ENCODE data around the gene SIGLEC8. TPM values are rescaled to one million over a fixed set of nuclear protein-coding genes. Genes with fewer than 3 reads are reported as not detected.
A peak's percentile ranks its signal among the peaks of the same experiment; 100 is the strongest.
"Not testable (repeated sequence)": the region's sequence is repeated elsewhere in the genome, so short reads cannot be mapped to it uniquely, and the experiment has no call there.

SIGLEC8 gene
- under 1 TPM; 0.19 to 0.42 TPM for total RNA-seq
- long read RNA-seq, donor 1, partial matches to known transcripts: 1 of 2 reads
- long read RNA-seq, donor 1, other reads (novel, unspliced or antisense): 0 of 2 reads
- long read RNA-seq, donor 2: 0 reads

DNA sequence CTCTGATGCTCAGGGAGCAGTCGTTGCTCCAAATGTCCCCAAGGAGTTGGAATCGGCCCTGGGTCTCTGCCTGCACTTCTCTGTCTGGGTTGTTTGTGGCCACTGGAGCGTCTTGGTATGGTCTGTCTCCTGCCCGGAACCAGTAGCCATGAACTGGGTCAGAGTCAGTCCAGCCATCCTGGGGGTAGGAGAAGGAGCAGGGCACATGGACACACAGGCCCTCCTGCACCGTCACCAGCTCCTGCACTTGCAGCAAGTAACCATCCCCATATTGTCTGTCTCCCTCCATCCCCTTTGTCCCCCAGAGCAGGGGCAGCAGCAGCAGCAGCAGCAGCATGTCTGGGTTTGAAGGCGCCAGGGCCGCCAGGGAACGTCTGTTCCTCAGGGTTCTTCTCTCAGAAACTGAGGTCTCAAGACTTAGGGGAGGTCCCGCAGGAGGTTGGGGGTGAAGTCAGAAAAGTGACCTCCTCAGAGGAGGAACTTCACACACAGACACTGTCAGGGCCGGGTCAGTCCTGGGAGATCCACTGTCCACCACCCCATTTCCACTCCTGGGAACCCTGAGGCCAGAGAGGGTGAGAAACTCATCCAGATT lies at the start of gene SIGLEC8:
Gene SIGLEC8, minus strand, starts transcription at position 404 of the 595 bp plus-strand sequence. Its CDS starts 67 bp downstream, at position 337.
- intact Hi-C loops (cut with DNase I): loop anchor here in 1 of 2 donors (5.0 kb wide), 1 partner anchor 1874 kb away; the partner anchor contains the start of gene ZNF845
- DNase-seq (ENCODE audit: low spot score): peak; percentile 50

DNA sequence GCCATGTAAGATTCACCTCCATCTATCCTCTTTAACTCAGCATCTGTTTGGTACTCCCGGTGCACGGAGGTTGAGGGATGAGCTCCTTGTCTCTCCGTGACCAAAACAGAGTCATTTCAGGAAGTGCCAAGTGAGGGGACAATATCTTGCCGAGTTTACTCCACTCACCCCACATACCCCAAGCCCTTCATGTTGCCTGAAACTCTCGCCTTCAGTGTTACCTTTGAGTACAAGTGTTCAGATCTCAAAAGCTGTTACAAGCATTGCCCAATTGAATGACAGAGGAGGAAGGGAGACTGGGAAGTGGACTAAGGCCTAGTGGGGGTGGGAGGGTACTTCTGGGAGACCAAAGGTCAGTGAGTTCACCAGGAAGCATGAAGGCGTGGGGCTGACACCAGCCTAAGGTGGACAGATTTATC lies 49.4 kb upstream of the SIGLEC8 start:
- no peak for DNase-seq (ENCODE audit: low spot score)
- intact Hi-C loops (cut with DNase I): no loop called here

DNA sequence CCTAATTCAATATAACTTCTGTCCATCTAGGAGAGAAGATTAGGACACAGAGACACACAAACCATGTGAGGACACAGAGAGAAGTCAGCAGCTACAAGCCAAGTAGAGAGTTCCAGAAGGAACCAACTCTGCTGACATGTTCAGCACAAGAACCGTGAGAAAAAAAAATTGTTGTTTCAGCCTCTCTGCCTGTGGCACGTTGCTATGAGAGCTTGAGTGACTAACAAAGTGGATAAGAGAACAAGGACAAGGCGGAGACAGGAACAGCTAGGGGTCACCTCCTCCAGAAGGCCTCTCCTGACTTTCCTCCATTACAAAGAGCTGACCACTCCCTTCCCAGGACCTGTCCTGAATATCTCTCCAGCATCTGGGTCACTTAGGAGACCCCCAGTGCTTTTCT lies 48.9 kb upstream of the SIGLEC8 start:
- intact Hi-C loops (cut with DNase I): no loop called here
- DNase-seq (ENCODE audit: low spot score): no peak

DNA sequence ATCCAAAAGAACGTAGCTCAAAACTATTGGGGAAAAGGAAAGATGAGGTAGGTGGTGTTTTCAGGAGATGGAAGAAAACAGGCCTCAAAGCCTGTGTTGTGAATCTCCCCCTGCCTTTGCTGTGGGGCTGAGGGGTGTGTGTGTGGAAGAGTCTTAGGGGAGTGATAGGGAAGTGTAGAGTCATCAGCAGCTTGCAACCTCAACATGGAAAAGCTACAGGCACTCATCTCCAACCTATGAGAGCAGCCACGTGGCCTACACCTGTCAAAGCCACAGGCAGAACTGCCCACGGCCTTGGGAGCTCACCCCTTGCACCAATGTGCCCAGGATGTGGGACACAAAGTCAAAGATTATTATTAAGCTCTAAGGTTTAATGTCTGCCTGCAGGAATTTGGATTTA lies 47.6 kb upstream of the SIGLEC8 start:
- intact Hi-C loops (cut with DNase I): no loop called here
- DNase-seq (ENCODE audit: low spot score): no peak

DNA sequence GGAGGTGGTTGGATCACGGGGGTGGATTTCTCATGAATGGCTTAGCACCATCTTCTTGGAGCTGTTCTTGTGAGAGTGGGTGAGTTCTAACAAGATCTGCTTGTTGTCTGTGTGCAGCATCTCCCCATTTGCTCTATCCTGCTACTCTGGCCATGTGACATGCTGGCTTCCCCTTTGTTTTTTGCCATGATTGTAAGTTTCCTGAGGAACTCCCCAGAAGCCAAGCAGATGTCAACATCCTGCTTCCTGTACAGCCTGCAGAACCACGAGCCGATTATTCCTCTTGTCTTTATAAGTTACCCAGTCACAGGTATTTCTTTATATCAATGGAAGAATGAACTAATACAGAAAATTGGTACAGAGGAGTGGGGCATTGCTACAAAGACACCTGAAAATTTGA lies 45.6 kb upstream of the SIGLEC8 start:
- DNase-seq (ENCODE audit: low spot score): no peak
- intact Hi-C loops (cut with DNase I): no loop called here

DNA sequence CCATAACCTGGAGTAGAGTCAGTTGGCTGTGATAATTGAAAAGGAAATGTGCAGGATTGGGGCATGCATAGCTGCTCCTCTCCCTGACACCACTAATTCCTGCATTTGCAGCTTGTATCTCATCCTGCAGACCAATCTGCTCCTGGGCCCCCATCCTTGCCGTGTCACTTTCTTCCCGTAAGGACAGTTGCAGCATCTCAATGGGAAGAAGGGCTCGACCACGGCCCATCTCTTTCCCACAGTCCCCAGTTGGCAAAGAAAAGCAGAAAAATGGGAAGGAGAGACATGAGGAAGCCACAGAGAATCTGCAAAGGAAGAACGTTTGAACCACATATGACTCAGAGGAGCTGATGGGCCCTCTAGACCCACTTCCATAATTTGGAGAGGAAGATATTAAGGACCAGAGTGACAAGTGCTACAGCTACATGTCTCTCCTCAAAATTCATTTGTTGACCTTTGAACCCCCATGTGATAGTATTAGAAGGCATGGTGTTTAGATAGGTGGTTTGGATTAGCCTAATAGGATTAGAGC lies 45.1 kb upstream of the SIGLEC8 start:
- no peak for DNase-seq (ENCODE audit: low spot score)
- intact Hi-C loops (cut with DNase I): no loop called here

DNA sequence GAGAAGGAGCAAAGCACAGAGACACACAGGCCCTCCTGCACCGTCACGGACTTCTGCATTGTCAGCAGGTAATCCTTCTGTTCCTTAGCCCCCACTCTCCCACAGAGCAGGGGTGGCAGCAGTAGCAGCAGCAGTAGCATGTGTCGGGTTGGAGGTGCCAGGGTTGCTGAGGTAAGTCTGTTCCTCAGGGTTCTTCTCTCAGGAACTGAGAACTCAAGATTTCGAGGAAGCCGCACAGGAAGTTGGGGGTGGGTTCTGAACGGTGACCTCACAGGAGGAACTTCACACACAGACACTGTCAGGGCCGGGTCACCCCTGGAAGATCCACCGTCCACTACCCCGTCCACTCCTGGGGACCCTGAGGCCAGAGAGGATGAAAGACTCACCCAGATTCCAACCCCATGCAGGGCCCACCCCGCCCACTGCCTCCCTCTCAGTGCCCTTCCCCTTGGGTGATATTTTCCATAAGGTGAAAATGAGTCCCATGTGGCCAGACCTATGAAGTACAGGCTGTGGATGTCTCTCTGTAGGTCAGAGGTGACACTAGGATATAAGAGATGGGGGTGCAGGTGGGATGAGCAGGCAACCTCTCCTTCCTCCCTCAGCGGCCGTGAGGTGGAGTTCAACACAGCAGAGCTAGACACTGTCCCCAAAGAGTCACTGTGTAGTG lies 43.5 kb upstream of the SIGLEC8 start, which contains the start of gene SIGLEC12:
Gene SIGLEC12, minus strand, starts transcription at position 207 of the 670 bp plus-strand sequence. Its CDS starts 67 bp downstream, at position 140.
- no peak for DNase-seq (ENCODE audit: low spot score)
- intact Hi-C loops (cut with DNase I): no loop called here

DNA sequence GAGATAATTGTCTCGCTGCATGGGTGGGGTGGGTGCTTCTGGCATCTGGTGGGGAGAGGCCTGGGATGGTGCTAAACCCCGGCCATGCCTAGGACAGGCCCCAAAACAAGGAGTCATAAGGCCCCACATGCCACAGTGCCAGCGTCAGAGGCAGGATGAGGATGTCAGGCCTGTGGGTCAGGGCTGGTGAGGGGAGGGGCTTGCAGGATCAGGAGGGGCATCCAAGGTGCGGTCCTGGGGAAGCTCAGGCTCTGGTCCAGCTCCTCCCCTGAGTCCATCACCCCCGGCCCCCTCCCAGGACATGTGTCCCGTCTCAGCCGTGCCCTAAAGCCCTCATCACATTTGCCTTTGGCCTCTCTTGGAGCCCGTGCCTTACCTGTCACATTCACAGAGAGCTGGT lies 42.7 kb upstream of the SIGLEC8 start:
- DNase-seq (ENCODE audit: low spot score); intact Hi-C loops (cut with DNase I): not testable (repeated sequence)

DNA sequence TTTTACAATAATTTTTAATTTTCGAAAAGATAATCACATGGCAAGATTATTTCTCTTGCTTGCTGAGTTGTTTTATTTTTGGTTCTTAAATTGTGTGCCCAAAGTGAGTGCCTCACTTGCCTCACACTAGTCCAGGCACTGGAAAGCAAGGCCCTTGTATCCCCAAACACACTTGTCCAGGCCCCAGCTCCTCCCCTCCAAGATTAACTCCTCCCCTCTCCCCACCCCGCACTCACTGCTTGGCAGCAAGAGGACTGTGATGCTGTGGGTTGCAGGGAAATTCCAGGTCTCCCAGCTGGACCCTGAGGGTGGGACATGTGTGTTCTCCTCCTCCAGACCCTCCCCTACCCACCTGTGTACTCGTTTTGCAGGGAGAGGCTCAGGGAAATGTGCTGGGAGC lies 39.4 kb upstream of the SIGLEC8 start:
- intact Hi-C loops (cut with DNase I): no loop called here
- DNase-seq (ENCODE audit: low spot score): no peak

DNA sequence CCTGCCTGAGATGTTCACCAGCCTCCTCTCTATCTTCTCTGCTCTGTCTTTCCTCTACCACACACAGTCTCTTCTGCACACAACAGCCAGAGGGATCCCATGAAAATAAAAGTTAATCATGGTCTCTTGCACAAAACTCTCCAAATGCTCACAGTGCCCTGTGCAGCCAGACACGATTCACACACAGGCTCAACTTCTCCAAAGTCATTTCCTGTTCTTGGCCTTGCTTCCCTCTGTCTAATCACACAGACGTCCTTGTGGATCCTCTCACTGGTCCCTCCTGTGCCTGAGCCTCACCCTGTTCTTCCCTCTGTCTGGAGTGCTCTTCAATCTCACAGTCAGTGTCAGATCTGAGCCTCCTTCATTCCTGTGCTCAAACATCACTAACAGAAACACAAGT lies 35.5 kb upstream of the SIGLEC8 start:
- intact Hi-C loops (cut with DNase I): no loop called here
- DNase-seq (ENCODE audit: low spot score): no peak

DNA sequence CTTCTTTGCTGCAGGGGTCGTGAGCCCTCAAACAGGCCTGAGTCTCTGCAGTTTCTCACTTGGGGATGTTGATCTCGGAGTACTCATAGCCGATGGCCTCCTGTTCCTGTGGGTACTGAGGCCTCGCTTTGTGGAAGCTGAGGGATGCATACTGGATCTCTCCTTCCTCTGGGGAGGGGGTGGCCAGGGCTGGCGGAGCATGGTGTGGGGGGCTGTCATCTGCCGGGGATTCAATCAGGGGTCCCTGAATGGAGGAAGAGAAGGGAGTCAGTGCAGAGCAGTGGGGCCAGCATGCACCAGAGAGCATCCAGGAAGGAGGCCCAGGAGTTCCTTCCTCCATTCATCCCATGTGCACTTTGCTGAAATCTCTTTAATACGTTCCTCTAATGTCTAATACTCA lies 33.3 kb upstream of the SIGLEC8 start:
- DNase-seq (ENCODE audit: low spot score): no peak
- intact Hi-C loops (cut with DNase I): no loop called here

DNA sequence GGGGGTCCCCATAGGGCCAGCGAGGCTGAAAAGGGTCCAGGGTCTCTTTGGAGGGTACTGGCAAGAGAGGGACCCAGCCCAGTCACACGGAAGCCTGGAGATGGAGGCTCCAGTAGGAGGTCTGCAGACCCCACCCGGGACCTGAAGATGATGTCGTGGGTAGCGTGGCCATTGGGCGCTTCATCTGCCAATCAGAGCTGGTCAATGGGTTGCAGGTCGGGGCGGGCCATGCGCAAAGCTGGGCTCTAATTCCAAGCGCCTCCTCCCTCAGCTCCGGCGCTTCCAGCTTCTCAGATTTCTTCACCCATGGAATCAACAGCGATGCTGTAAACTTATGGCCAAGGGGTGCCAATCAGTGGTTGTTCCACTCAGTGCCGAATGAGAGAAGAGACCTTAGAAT lies 32.4 kb upstream of the SIGLEC8 start:
- intact Hi-C loops (cut with DNase I): no loop called here
- no peak for DNase-seq (ENCODE audit: low spot score)

DNA sequence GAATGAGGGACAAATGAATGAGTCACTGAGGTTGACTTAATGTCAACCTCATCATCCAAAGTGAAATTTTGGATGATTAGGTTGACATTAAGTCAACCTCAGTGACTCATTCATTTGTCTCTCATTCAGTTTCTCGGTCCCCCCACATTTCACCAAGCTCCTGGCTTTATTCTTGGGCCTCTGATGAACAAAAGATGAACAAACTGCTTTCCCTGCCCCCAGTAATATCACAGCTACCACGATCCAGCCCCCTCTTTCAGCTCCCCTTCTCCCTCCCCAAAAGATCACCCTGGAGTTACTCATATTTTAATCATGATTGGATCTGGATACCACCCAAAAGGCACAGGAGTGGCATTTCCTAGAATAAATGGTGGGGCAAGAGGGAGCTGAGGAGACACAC lies 30.9 kb upstream of the SIGLEC8 start:
- intact Hi-C loops (cut with DNase I): no loop called here
- no peak for DNase-seq (ENCODE audit: low spot score)

DNA sequence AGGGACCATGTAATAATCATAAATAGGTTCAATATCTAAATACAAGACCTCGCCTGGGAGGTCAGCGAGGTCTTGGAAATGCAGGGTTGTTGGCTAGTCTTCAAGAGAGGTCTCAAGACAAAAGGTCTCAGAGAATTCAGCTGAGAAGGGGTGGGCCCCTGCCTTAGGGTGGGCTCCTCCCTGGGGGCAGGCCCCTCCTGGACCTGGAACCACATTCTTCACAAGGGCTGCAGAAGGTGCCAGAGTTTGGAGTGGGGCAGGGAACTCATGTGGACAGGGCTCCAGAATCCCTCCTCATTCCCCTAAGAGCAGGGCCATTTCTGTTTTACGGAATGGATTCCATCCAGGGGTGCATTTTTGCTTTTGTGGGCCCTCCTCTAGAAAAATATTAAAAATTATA lies 30.2 kb upstream of the SIGLEC8 start:
- no peak for DNase-seq (ENCODE audit: low spot score)
- intact Hi-C loops (cut with DNase I): no loop called here

DNA sequence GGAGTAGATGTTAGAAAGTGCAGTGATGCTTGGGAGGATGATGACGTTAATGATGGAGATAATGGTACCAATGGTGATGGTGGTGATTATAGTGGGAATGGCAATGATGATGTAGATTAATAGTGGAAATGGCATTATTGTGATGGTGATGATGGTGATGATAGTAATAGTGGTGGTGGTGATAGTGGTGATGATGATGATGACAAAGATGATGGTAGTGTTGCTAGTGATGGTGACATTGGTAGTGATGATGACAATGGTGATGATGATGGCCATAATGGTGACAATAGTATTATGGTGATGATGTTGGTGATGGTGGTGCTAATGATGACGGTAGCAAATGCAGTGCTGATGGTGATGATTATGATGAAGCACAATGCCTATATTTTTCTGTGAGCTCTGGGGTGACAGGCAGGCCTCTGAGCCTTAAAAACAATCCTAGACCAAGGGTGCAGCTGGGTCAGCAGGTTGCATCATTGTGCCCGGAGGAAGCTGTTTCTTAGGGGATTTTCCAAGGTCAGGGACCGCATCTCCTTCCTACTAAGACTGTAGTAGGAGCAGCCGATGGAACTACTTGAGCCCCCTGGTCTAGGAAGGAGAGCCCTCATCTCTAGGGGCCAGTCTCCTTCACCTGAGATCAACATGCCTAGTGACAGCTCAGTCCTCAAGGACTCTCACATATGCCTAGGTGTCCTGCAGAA lies 27.9 kb upstream of the SIGLEC8 start:
- no peak for DNase-seq (ENCODE audit: low spot score)
- intact Hi-C loops (cut with DNase I): no loop called here

DNA sequence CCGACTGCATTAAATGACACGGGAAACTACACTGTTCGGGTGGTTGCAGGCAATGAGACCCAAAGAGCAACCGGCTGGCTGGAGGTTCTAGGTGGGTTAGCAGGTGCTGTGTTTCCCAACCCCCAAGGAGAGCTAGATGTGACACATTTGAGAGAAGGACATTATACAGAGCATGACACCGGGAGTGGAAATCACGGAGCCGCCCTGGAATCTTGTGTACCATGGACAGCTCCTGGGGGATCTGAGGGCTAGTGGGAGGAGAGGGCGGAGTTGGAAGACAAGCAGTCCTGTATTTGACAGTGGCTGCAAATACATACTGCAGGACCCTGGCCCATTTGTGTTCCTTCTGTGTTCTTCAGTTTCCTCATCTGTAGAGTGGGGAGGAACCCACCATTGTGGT lies 22.3 kb upstream of the SIGLEC8 start:
- no peak for DNase-seq (ENCODE audit: low spot score)
- intact Hi-C loops (cut with DNase I): no loop called here

DNA sequence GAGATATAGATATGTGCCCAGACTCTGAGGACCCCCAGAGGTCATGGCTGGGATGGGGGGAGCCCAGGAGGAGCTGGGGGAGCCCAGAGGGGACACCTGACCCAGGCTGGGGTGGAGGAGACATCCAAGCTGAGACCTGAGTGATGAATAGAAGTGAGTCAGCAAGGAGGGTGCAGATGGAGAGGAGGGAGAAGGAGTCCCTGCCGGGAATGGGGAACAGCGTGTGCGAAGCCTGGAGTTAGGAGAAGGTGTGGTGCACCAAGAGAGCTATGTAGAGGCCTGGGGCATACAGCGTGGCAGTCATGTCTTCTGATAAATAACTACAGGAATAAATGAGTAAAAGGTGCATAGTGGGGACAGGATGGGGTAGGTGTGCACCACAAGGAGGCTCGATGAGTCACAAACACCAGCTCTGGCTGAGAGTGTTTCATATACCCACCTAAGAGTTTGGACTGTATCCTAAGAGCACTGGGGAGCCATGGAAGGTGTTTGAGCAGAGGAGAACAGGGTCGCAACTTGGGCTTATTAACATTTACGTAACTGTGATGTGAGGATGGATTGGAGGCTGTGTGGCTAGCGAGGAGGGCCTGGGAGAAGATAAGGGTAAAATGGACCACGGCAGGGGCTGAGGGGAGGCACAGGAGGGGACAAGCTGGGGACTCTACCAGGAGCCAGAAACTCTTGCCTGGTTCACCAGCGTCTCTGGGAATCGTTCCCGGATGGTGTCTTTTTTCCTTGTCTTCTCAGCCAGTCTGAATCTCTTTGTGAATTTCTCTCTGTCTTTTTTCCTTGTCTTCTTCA lies 21.5 kb upstream of the SIGLEC8 start:
- intact Hi-C loops (cut with DNase I): loop anchor here in 1 of 2 donors (10.0 kb wide), 1 partner anchor 295 kb away; no protein-coding TSS in a partner anchor
- no peak for DNase-seq (ENCODE audit: low spot score)

DNA sequence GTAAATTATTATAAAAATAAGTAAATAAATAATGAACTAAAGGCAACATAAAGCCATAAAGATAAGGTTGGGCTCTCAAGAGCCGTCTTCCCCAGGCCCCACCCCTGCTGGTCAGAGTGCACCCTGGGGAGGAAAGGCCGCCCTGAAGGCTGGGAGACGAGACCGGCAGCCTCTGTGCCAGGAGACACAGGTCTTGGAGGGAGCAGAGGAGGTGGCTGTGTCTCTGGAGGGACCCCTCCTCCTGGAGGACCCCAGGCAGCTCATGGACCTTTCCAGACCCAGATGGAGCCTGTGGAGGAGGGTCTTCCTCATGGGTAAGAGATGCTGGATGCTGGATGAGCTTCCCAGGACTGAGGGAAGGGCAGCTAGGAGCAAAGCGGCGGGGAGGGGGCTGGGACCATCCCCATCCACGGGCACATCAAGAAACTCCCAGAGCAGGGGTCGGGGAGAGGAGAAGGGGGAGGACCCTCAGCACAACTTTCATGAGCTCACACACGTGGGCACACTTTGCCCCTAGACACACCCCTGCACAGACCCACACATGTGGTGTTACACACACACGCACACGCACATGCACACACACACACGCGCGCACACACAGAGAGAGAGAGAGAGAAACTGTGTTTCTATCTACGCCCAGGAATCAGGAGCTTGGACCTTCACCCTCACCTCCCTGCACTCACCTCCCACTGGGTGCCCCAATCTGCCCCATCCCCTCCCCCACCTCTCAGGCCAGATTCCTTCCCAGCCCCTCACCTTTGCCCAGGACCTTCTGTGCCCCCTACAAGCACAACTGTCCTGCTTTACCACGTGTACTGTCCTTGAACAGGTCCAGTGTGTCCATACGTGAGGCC lies 20.4 kb upstream of the SIGLEC8 start, which contains the start of gene CEACAM18:
Gene CEACAM18, plus strand, starts transcription at position 159 of the 854 bp plus-strand sequence.
- no peak for DNase-seq (ENCODE audit: low spot score)
- intact Hi-C loops (cut with DNase I): loop anchor here in 1 of 2 donors (10.0 kb wide), 1 partner anchor 296 kb away; no protein-coding TSS in a partner anchor
